ENCODE data around the gene EVC2. TPM values are rescaled to one million over a fixed set of nuclear protein-coding genes. Genes with fewer than 3 reads are reported as not detected.

Gene EVC2
- polyA plus RNA-seq, 1 donor (not counting 4 experiments of a cell fraction or from before 2014, with no cell fraction given): 1.7 TPM

DNA sequence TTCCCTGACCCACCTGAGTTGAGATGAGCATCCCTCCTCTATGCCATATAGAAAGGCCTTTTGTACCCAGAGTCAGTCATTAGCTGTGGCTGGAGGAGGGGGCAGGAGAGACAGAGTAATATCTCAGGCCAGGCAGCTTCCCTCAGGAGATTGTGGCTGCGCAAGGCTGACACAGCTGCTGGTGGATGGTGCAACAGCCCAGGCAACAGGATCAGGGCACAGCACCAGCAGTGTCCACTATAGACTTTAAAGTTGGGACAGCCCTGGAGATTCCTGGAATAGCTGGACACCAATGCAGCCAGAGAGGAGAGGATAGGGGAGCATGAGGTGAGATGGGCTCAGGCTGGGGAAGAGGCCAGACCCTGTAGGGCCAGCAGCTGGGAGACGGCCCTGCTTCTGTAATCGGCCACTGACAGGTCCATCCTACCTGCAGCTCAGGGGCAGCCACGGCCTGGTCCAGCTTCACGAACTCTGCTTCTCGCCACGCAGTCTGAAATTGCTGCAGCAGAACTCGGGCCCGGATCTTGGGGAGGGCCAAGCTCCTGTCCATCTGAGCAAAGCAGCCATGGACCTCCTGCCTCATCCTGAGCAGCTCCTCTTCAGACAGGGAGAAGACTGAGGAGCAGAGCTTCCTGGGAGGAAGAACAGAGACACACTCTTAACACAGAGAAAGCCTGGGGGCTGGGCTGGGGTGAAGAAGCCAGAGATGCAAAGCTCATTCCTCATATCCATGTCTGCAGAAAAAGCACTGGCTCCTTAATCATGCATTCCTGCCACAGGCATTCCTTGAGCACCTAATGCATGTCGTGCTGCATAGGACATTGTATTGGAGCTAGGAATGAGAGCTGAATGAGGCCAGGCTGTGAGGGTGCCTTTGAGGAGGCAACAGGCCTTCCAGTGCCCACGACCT, 90.1 kb downstream of the EVC2 start:
- Histone ChIP-seq H3K9ac (ENCODE audit: control insufficient read depth, extremely low read depth, insufficient read depth, low read length) (no peak overlapping the region), H2AFZ (ENCODE audit: control insufficient read depth, low read length) (no peak overlapping the region), H3K79me2 (ENCODE audit: control insufficient read depth, insufficient read depth, low read length) (no peaks in the 10 kb centered on the region), H3K27me3 (ENCODE audit: control insufficient read depth, extremely low read depth, insufficient read depth, low read length) (no peaks in the 10 kb centered on the region), H3K9me3 (ENCODE audit: control insufficient read depth, low read depth, low read length) (no peaks in the 10 kb centered on the region), H3K4me3 (ENCODE audit: control insufficient read depth in 2 of 3, extremely low read depth in 1 of 3, insufficient read depth in 2 of 3, low read depth in 1 of 3, low read length in 3 of 3) (no peak overlapping the region), H3K9me1 (ENCODE audit: control insufficient read depth, extremely low read depth, insufficient read depth, low read length) (no peaks in the 10 kb centered on the region), H3K4me2 (ENCODE audit: control insufficient read depth, extremely low read depth, insufficient read depth, low read depth, low read length) (no peak overlapping the region), H3K4me1 (ENCODE audit: control insufficient read depth, extremely low read depth, insufficient read depth, low read length) (no peaks in the 10 kb centered on the region), H3K27ac (ENCODE audit: control insufficient read depth, insufficient read depth, low read length) (no peak overlapping the region), H3K36me3 (ENCODE audit: control insufficient read depth in 2 of 2, extremely low read depth in 1 of 2, insufficient read depth in 2 of 2, low read length in 2 of 2) (peaks cover 25 to 37% of the 10 kb centered on the region in 2 experiments), H4K20me1 (ENCODE audit: control insufficient read depth, extremely low read depth, insufficient read depth, low read length) (no peaks in the 10 kb centered on the region)
- TF ChIP-seq EZH2 (IDR thresholded peaks at IDR 0.05; ENCODE audit: low read length): no peak
- TF ChIP-seq CTCF (optimal IDR thresholded peaks at IDR 0.05 in 1 of 3, IDR thresholded peaks at IDR 0.05 in 1 of 3, conservative IDR thresholded peaks at IDR 0.05 in 1 of 3; ENCODE audit: extremely low read depth in 1 of 3, insufficient read depth in 2 of 3, low read length in 3 of 3): no peak
- DNase-seq (ENCODE audit: low read depth, low spot score): no peak
- dilution Hi-C loops (cut with MboI; ENCODE audit: extremely low pct_ligation_motif_present, low sequenced_read_pairs): no loop called here
- FAIRE-seq: no peak

DNA sequence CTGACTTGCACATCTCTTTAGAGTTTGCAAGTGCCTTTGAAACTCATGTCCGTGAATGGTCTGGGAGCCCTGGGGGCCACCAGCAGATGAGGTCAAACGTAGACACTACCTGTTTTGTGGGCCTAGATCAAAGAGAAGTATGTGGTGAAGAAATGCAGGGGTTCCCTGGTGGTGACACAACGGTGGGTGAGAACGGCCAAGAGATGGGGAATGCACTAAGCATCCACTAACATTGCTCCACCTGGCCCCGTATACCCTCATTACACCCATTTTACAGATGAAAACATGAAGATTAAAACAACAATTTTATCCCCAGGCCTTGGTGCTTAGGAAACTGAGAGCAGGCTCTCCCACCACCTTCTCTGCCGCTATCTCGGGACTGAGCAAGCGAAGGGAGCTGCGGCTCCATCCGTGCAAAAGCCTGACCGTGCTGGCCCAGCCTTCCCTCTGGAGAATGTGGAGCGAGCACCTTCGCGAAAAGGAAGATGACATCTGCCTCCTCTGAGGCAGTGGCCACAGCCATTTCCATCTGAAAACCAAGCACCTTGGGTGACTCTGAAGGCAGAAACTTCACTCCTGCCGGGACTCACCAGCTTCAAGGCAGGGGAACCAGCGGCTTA, 91.9 kb downstream of the EVC2 start:
- no peaks in the 10 kb centered on the region for H3K9me3 ChIP-seq (ENCODE audit: control insufficient read depth, low read depth, low read length)
- dilution Hi-C loops (cut with MboI; ENCODE audit: extremely low pct_ligation_motif_present, low sequenced_read_pairs): no loop called here
- H3K4me2 ChIP-seq (ENCODE audit: control insufficient read depth, extremely low read depth, insufficient read depth, low read depth, low read length): no peak overlapping the region
- FAIRE-seq: no peak
- no peaks in the 10 kb centered on the region for H3K27me3 ChIP-seq (ENCODE audit: control insufficient read depth, extremely low read depth, insufficient read depth, low read length)
- H3K36me3 ChIP-seq (ENCODE audit: control insufficient read depth in 2 of 2, extremely low read depth in 1 of 2, insufficient read depth in 2 of 2, low read length in 2 of 2): peaks cover 30 to 34% of the 10 kb centered on the region in 2 experiments
- no peak overlapping the region for H3K9ac ChIP-seq (ENCODE audit: control insufficient read depth, extremely low read depth, insufficient read depth, low read length)
- no peak overlapping the region for H3K4me3 ChIP-seq (ENCODE audit: control insufficient read depth in 2 of 3, extremely low read depth in 1 of 3, insufficient read depth in 2 of 3, low read depth in 1 of 3, low read length in 3 of 3)
- H3K4me1 ChIP-seq (ENCODE audit: control insufficient read depth, extremely low read depth, insufficient read depth, low read length): no peaks in the 10 kb centered on the region
- no peak for TF ChIP-seq EZH2 (IDR thresholded peaks at IDR 0.05; ENCODE audit: low read length)
- no peak for DNase-seq (ENCODE audit: low read depth, low spot score)
- H3K27ac ChIP-seq (ENCODE audit: control insufficient read depth, insufficient read depth, low read length): no peak overlapping the region
- no peaks in the 10 kb centered on the region for H4K20me1 ChIP-seq (ENCODE audit: control insufficient read depth, extremely low read depth, insufficient read depth, low read length)
- H3K79me2 ChIP-seq (ENCODE audit: control insufficient read depth, insufficient read depth, low read length): no peaks in the 10 kb centered on the region
- H3K9me1 ChIP-seq (ENCODE audit: control insufficient read depth, extremely low read depth, insufficient read depth, low read length): no peaks in the 10 kb centered on the region
- no peak overlapping the region for H2AFZ ChIP-seq (ENCODE audit: control insufficient read depth, low read length)
